ENCODE measurements around the gene USH2A.

USH2A gene

GRCh38 chr1:215640429-215641148 lies 782.7 kb downstream of the USH2A start:
- Mint-ChIP-seq H3K27ac (no peak overlapping the region), H3K27me3 (peaks cover 2% of the 10 kb centered on the region), H3K4me1 (no peaks in the 10 kb centered on the region), H3K36me3 (no peaks in the 10 kb centered on the region), H3K9me3 (no peaks in the 10 kb centered on the region), H3K4me3 (no peak overlapping the region)

- Mint-ChIP-seq H3K9me3 (no peaks in the 10 kb centered on the region), H3K27me3 (peaks cover 6% of the 10 kb centered on the region), H3K36me3 (no peaks in the 10 kb centered on the region), H3K4me1 (no peaks in the 10 kb centered on the region), H3K4me3 (no peak overlapping the region), H3K27ac (no peak overlapping the region)
These were observed 786.1 kb downstream of the USH2A start for GRCh38 chr1:215637041-215637573.

DNA sequence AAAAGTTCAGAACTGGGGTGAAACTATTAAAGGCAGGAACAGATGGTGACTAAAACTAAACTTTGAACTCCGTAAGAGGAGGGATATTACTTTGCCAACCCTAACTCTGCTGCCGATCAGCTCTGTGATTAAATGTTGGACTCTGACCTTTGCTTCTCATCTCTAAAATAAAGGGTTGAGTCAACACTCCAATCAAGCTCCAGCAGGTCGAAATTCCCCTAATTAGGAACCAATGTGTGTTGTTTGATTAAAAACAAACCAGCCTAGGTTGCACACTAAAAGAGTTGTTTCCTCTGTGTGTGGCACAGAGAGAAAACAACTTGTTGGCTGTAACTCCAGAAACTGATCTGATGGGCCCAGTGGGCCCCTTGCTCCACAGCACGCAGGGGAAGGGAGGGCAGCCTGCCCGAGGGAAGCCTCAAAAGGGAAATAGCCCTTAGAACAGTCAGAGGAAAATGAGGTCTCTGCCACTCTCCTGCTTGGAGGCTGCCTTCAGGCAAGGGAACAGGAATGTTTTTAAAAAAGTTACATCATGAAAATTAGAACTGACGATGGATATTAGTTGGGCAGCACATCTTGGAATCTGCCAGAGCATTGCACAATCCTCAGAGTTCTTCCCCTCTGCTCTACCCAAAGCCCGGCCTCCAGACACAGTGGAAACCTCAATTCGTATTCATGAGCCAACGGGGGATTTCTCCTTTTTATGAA lies 786.8 kb downstream of the USH2A start:
- H3K27ac Mint-ChIP-seq: no peak overlapping the region
- H3K27me3 Mint-ChIP-seq: peaks cover 6% of the 10 kb centered on the region
- no peaks in the 10 kb centered on the region for H3K36me3 Mint-ChIP-seq
- H3K4me3 Mint-ChIP-seq: no peak overlapping the region
- no peaks in the 10 kb centered on the region for H3K9me3 Mint-ChIP-seq
- no peaks in the 10 kb centered on the region for H3K4me1 Mint-ChIP-seq

DNA sequence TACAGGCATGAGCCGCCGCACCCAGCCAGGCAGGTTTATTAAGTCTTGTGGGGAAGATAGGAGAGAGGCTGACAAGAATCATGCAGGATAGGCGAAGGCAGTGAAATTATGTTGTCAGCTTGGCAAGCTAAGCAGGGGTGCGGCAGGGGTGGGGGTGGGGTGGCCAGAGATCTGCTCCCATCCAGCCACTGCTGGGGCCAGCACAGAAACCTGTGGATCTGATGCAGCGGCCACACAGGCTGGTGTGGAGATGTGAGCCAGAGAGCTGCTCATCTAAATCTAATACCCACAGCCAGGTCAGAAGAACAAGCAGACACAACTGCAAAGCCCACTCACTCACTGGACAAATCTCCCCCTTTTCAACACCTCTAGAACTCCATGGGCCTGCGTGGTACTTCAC lies 787.4 kb downstream of the USH2A start:
- Mint-ChIP-seq H3K4me3 (no peak overlapping the region), H3K27ac (no peak overlapping the region), H3K4me1 (no peaks in the 10 kb centered on the region), H3K27me3 (peaks cover 6% of the 10 kb centered on the region), H3K36me3 (no peaks in the 10 kb centered on the region), H3K9me3 (no peaks in the 10 kb centered on the region)

GRCh38 chr1:215631489-215631888 lies 791.8 kb downstream of the USH2A start:
- Mint-ChIP-seq H3K9me3 (no peaks in the 10 kb centered on the region), H3K27ac (no peak overlapping the region), H3K4me3 (no peak overlapping the region), H3K36me3 (no peaks in the 10 kb centered on the region), H3K4me1 (no peaks in the 10 kb centered on the region), H3K27me3 (peaks cover 5% of the 10 kb centered on the region)

DNA sequence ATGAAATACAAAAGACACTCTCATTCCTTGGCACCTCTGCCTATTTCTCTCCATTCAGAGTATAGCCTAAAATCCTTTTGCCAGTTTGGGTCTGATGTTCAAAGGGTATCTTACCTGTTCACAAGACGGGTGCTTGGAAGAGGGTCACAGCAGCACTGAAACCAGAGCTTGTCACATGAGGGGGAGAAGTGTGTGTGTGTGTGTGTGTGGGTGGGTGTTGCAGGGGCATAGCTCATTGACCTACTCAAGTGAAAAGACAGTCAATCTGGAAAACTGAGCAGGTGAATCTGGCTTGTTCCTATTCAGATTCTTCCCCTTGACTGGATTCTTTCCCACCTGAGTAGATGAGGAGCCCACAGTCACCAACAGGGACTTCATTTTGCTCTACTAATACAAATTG lies 792.2 kb downstream of the USH2A start:
- Mint-ChIP-seq H3K9me3 (no peaks in the 10 kb centered on the region), H3K27ac (no peak overlapping the region), H3K4me1 (no peaks in the 10 kb centered on the region), H3K27me3 (peaks cover 5% of the 10 kb centered on the region), H3K36me3 (no peaks in the 10 kb centered on the region), H3K4me3 (no peak overlapping the region)

DNA sequence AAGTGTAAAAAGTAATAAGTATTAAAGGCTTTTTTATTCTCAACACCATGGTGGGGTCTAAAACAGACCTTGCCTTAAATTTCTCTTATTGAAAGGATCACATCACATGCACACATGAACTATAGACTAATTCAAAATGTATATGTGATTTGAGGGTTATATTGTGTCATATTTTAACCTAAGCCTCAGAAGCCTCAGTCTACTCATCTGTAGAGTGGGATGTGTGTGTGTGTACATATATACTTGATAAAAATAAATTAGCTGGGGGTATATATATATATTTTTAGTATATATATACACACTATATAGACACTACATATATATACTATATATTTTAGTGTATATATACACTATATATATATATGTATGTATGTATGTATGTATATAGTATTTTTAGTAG lies 797.3 kb downstream of the USH2A start:
- Mint-ChIP-seq H3K36me3 (peaks cover under 1% of the 10 kb centered on the region), H3K4me3 (no peak overlapping the region), H3K9me3 (no peaks in the 10 kb centered on the region), H3K27me3 (no peaks in the 10 kb centered on the region), H3K4me1 (no peaks in the 10 kb centered on the region), H3K27ac (no peak overlapping the region)

- Mint-ChIP-seq H3K4me3 (no peak overlapping the region), H3K27ac (no peak overlapping the region), H3K27me3 (no peaks in the 10 kb centered on the region)
These were observed 800.1 kb downstream of the USH2A start for GRCh38 chr1:215623162-215623561.

GRCh38 chr1:215617979-215618378 lies 805.3 kb downstream of the USH2A start:
- Mint-ChIP-seq H3K36me3 (peaks cover 15% of the 10 kb centered on the region), H3K4me3 (no peak overlapping the region), H3K27ac (no peak overlapping the region), H3K4me1 (no peaks in the 10 kb centered on the region), H3K27me3 (no peaks in the 10 kb centered on the region), H3K9me3 (no peaks in the 10 kb centered on the region)

More at GRCh38 chr1:215623162-215623561, 800.1 kb downstream of the USH2A start:
- no peaks in the 10 kb centered on the region for H3K9me3 Mint-ChIP-seq
- peaks cover 4% of the 10 kb centered on the region for H3K36me3 Mint-ChIP-seq
- no peaks in the 10 kb centered on the region for H3K4me1 Mint-ChIP-seq

- Mint-ChIP-seq H3K9me3 (no peaks in the 10 kb centered on the region), H3K36me3 (peaks cover 18% of the 10 kb centered on the region)
These were observed 810.9 kb downstream of the USH2A start for GRCh38 chr1:215612391-215612790.

GRCh38 chr1:215608646-215609045 lies 814.6 kb downstream of the USH2A start:
- Mint-ChIP-seq H3K27ac (no peak overlapping the region), H3K4me1 (no peaks in the 10 kb centered on the region), H3K36me3 (peaks cover 12% of the 10 kb centered on the region), H3K9me3 (no peaks in the 10 kb centered on the region), H3K27me3 (no peaks in the 10 kb centered on the region), H3K4me3 (no peak overlapping the region)

More at GRCh38 chr1:215612391-215612790, 810.9 kb downstream of the USH2A start:
- no peaks in the 10 kb centered on the region for H3K27me3 Mint-ChIP-seq
- no peak overlapping the region for H3K27ac Mint-ChIP-seq
- H3K4me3 Mint-ChIP-seq: no peak overlapping the region
- H3K4me1 Mint-ChIP-seq: no peaks in the 10 kb centered on the region

- no peaks in the 10 kb centered on the region for H3K27me3 Mint-ChIP-seq
- H3K9me3 Mint-ChIP-seq: no peaks in the 10 kb centered on the region
- H3K4me1 Mint-ChIP-seq: no peaks in the 10 kb centered on the region
- H3K4me3 Mint-ChIP-seq: no peak overlapping the region
- no peak overlapping the region for H3K27ac Mint-ChIP-seq
- peaks cover 4% of the 10 kb centered on the region for H3K36me3 Mint-ChIP-seq
These were observed 815.8 kb downstream of the USH2A start for GRCh38 chr1:215607412-215607811.

GRCh38 chr1:215606564-215607168 lies 816.6 kb downstream of the USH2A start:
- no peaks in the 10 kb centered on the region for H3K9me3 Mint-ChIP-seq
- H3K4me1 Mint-ChIP-seq: no peaks in the 10 kb centered on the region
- peaks cover 2% of the 10 kb centered on the region for H3K36me3 Mint-ChIP-seq
- H3K4me3 Mint-ChIP-seq: no peak overlapping the region
- no peaks in the 10 kb centered on the region for H3K27me3 Mint-ChIP-seq
- H3K27ac Mint-ChIP-seq: no peak overlapping the region

DNA sequence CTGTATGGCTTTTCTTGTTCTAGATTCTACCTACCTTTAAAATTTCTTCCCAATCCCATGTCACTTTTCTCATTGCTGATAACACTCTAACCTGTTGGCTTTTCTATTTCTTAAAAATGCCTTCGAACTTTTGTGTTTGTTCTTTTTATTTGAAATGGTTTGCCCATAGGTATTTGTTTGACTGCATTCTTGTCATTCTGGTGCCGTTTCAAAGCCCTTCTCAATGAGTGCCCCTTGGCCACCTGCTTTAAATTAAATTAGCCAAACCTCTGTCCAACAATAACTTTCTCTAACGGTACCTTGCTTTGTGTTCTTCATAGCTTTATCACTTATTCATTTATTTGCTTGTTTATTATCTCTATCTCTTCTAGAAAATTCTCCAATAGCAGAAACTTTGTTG lies 817.2 kb downstream of the USH2A start:
- H3K27me3 Mint-ChIP-seq: no peaks in the 10 kb centered on the region
- H3K36me3 Mint-ChIP-seq: peaks cover 2% of the 10 kb centered on the region
- no peak overlapping the region for H3K4me3 Mint-ChIP-seq
- H3K27ac Mint-ChIP-seq: no peak overlapping the region
- H3K9me3 Mint-ChIP-seq: no peaks in the 10 kb centered on the region
- H3K4me1 Mint-ChIP-seq: no peaks in the 10 kb centered on the region

DNA sequence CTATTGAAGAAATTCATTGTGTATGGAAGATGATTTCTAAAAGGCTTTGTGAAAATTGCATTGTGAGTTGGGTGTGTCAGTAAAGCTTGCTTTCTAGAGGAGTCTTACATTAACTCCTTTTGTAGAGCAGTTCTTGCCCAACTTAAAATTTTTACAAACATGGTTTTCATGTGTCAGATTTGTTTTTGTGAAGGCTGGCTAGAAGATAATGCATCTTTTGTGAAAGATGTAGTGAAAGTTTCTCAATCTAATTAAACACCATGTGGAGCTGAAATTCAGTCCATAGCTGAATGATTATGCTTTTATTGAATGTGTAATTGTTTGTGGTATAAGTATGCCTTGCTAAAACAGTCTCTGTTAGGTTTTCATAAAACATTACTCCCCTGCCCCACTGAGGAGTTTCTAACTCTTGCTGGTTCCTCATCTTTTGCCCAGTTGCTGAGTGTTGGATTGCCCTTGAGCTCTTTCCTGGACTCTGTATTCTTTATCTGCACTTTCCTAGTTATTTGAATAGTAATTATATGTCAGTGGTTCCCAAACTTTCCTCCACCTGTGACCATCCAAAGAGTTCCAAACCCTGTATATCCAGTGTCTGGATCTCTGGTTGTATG lies 818.1 kb downstream of the USH2A start:
- Mint-ChIP-seq H3K27me3 (no peaks in the 10 kb centered on the region), H3K4me3 (no peak overlapping the region), H3K27ac (no peak overlapping the region), H3K36me3 (peaks cover 2% of the 10 kb centered on the region), H3K9me3 (no peaks in the 10 kb centered on the region), H3K4me1 (no peaks in the 10 kb centered on the region)

- Mint-ChIP-seq H3K4me3 (no peak overlapping the region), H3K27me3 (no peaks in the 10 kb centered on the region), H3K36me3 (no peaks in the 10 kb centered on the region), H3K9me3 (no peaks in the 10 kb centered on the region), H3K4me1 (no peaks in the 10 kb centered on the region), H3K27ac (no peak overlapping the region)
These were observed 819.9 kb downstream of the USH2A start for GRCh38 chr1:215603319-215603718.
